ENCODE data around the gene PODNL1. TPM values are rescaled to one million over a fixed set of nuclear protein-coding genes. Genes with fewer than 3 reads are reported as not detected.
A peak's percentile ranks its signal among the peaks of the same experiment; 100 is the strongest.

The PODNL1 gene
- polyA plus RNA-seq, 3 donors = 1.2 to 1.4 (median 1.3) TPM

- TF ChIP-seq CTCF (IDR thresholded peaks at IDR 0.05) = no peak
These were observed 23.8 kb upstream of the PODNL1 start for GRCh38 chr19:13961826-13962698.

GRCh38 chr19:13960863-13961784, 22.9 kb upstream of the PODNL1 start:
- H3K36me3 ChIP-seq (replicated peaks in 1 of 2; ENCODE audit: control insufficient read depth in 1 of 2, insufficient read depth in 2 of 2, low read length in 2 of 2) = peaks cover 78 to 95% of the 10 kb centered on the region in 2 donors
- Mint-ChIP-seq H3K36me3 (peaks cover 54 to 80% of the 10 kb centered on the region in 2 donors), H3K27me3 (ENCODE audit: low read depth in 3 of 3) (no peaks in the 10 kb centered on the region), H3K27ac (peak overlapping the region in 2 of 7 donors; percentile 14 to 77), H3K9me3 (no peaks in the 10 kb centered on the region), H3K4me3 (no peak overlapping the region), H3K4me1 (no peaks in the 10 kb centered on the region)
- no peak overlapping the region for H3K4me3 ChIP-seq (replicated peaks in 1 of 3; ENCODE audit: low read depth in 2 of 3, low read length in 3 of 3)
- H2AFZ ChIP-seq (ENCODE audit: insufficient read depth, low read depth, low read length, poor library complexity, severe bottlenecking) = no peak overlapping the region
- no peak overlapping the region for H3K4me2 ChIP-seq (replicated peaks; ENCODE audit: extremely low read depth, low read length, poor library complexity, severe bottlenecking)
- H3K27ac ChIP-seq (ENCODE audit: low read depth in 1 of 2, low read length in 2 of 2) = no peak overlapping the region
- peaks cover 15% of the 10 kb centered on the region for H4K20me1 ChIP-seq (ENCODE audit: insufficient read depth, low read length)
- intact Hi-C loops (cut with micrococcal nuclease) = no loop called here
- WGBS (ENCODE audit: insufficient coverage) = 96% methylated on average over 23 of the region's 39 CpGs
- no peaks in the 10 kb centered on the region for H3K4me1 ChIP-seq (ENCODE audit: control insufficient read depth in 1 of 2, insufficient read depth in 2 of 2, low read length in 2 of 2)
- TF ChIP-seq CTCF (IDR thresholded peaks at IDR 0.05) = no peak
- peaks cover under 1% of the 10 kb centered on the region for H3K79me2 ChIP-seq (ENCODE audit: insufficient read depth, low read length)
- no peak overlapping the region for H3K9ac ChIP-seq (ENCODE audit: insufficient read depth, low read length, poor library complexity, severe bottlenecking)
- no peaks in the 10 kb centered on the region for H3K27me3 ChIP-seq (ENCODE audit: control insufficient read depth in 2 of 2, insufficient read depth in 2 of 2, low read length in 2 of 2)
- no peak for DNase-seq
- H3K9me3 ChIP-seq (replicated peaks in 1 of 2; ENCODE audit: control insufficient read depth in 1 of 2, insufficient read depth in 1 of 2, low read length in 2 of 2) = no peaks in the 10 kb centered on the region

More at GRCh38 chr19:13961826-13962698, 23.8 kb upstream of the PODNL1 start:
- no peak overlapping the region for H3K4me3 Mint-ChIP-seq
- no peak overlapping the region for H3K9ac ChIP-seq (ENCODE audit: insufficient read depth, low read length, poor library complexity, severe bottlenecking)
- no peak overlapping the region for H3K27ac Mint-ChIP-seq
- H3K4me2 ChIP-seq (replicated peaks; ENCODE audit: extremely low read depth, low read length, poor library complexity, severe bottlenecking) = no peak overlapping the region
- H3K4me1 Mint-ChIP-seq = no peaks in the 10 kb centered on the region
- intact Hi-C loops (cut with micrococcal nuclease) = no loop called here
- 90% methylated on average over 43 of the region's 55 CpGs for WGBS (ENCODE audit: insufficient coverage)
- H3K27me3 ChIP-seq (ENCODE audit: control insufficient read depth in 2 of 2, insufficient read depth in 2 of 2, low read length in 2 of 2) = no peaks in the 10 kb centered on the region
- H3K27me3 Mint-ChIP-seq (ENCODE audit: low read depth in 3 of 3) = no peaks in the 10 kb centered on the region
- H3K36me3 ChIP-seq (replicated peaks in 1 of 2; ENCODE audit: control insufficient read depth in 1 of 2, insufficient read depth in 2 of 2, low read length in 2 of 2) = peaks cover 78 to 95% of the 10 kb centered on the region in 2 donors
- H3K4me1 ChIP-seq (ENCODE audit: control insufficient read depth in 1 of 2, insufficient read depth in 2 of 2, low read length in 2 of 2) = no peaks in the 10 kb centered on the region
- H3K27ac ChIP-seq (ENCODE audit: low read depth in 1 of 2, low read length in 2 of 2) = no peak overlapping the region
- H3K36me3 Mint-ChIP-seq = peaks cover 48 to 80% of the 10 kb centered on the region in 2 donors
- H2AFZ ChIP-seq (ENCODE audit: insufficient read depth, low read depth, low read length, poor library complexity, severe bottlenecking) = no peak overlapping the region
- H3K9me3 Mint-ChIP-seq = no peaks in the 10 kb centered on the region
- H3K9me3 ChIP-seq (replicated peaks in 1 of 2; ENCODE audit: control insufficient read depth in 1 of 2, insufficient read depth in 1 of 2, low read length in 2 of 2) = no peaks in the 10 kb centered on the region
- no peak overlapping the region for H3K4me3 ChIP-seq (replicated peaks in 1 of 3; ENCODE audit: low read depth in 2 of 3, low read length in 3 of 3)
- peaks cover 12% of the 10 kb centered on the region for H4K20me1 ChIP-seq (ENCODE audit: insufficient read depth, low read length)
- no peaks in the 10 kb centered on the region for H3K79me2 ChIP-seq (ENCODE audit: insufficient read depth, low read length)
- no peak for DNase-seq
